Measurements from ENCODE around the gene CHST9. TPM values are rescaled to one million over a fixed set of nuclear protein-coding genes. Genes with fewer than 3 reads are reported as not detected.

Gene CHST9
- total and polyA plus RNA-seq, 2 of the 4 experiments (the other 2 are of a cell fraction), result not detected

GRCh38 chr18:27165412-27165811, 19.7 kb downstream of the CHST9 start:
- in situ Hi-C loops (cut with MboI; ENCODE audit: low sequenced_read_pairs), result no loop called here
- no peak overlapping the region for H3K4me3 ChIP-seq (ENCODE audit: insufficient read depth, low read depth, low read length)
- no peak overlapping the region for H2BK120ac ChIP-seq (ENCODE audit: low read depth, low read length)
- DNase-seq (no peak), ATAC-seq (ENCODE audit: low read depth) (no peak)
- no peak overlapping the region for H3K4me2 ChIP-seq (ENCODE audit: low read depth, low read length)
- no peak overlapping the region for H2AFZ ChIP-seq (replicated peaks; ENCODE audit: low read length, poor library complexity)
- H3K4me1 ChIP-seq (ENCODE audit: control insufficient read depth, insufficient read depth, low read length), result no peaks in the 10 kb centered on the region
- no peak overlapping the region for H2AK5ac ChIP-seq (ENCODE audit: low read depth, low read length)
- no peak overlapping the region for H3K4ac ChIP-seq (ENCODE audit: low read depth, low read length)
- H3K79me1 ChIP-seq (ENCODE audit: low read depth in 1 of 2, low read length in 2 of 2), result no peaks in the 10 kb centered on the region
- H4K20me1 ChIP-seq (ENCODE audit: insufficient read depth, low read length), result no peaks in the 10 kb centered on the region
- no peak overlapping the region for H3K14ac ChIP-seq (replicated peaks; ENCODE audit: low read depth, low read length)
- H3K23ac ChIP-seq (ENCODE audit: low read depth, low read length), result no peak overlapping the region
- intact Hi-C loops (cut with micrococcal nuclease), result no loop called here
- H3K56ac ChIP-seq (ENCODE audit: extremely low read depth, insufficient read depth, low read length), result no peak overlapping the region
- no peak overlapping the region for H3K27ac ChIP-seq (ENCODE audit: insufficient read depth, low read length)
- no peak overlapping the region for H3K18ac ChIP-seq (ENCODE audit: low read depth, low read length)
- no peak overlapping the region for H2BK5ac ChIP-seq (ENCODE audit: low read depth, low read length, poor library complexity, severe bottlenecking)
- no peak overlapping the region for H2BK15ac ChIP-seq (ENCODE audit: low read depth, low read length)
- H4K8ac ChIP-seq (ENCODE audit: low read depth in 2 of 2, low read length in 2 of 2), result no peak overlapping the region
- ChIA-PET CTCF (no interaction called here), POLR2A (ENCODE audit: unreplicated experiment) (no interaction called here)
- no TSS peak for BruUV-seq (replicated peaks)
- no peak overlapping the region for H2BK20ac ChIP-seq (ENCODE audit: low read depth, low read length)
- peaks cover 3% of the 10 kb centered on the region; the same call in 1 of the 2 replicates for H3K9me3 ChIP-seq (ENCODE audit: control insufficient read depth, insufficient read depth, low read length)
- H4K91ac ChIP-seq (ENCODE audit: insufficient read depth, low read depth, low read length), result no peak overlapping the region
- no peaks in the 10 kb centered on the region for H3K36me3 ChIP-seq (ENCODE audit: control insufficient read depth, insufficient read depth, low read length)
- no peak overlapping the region for H4K5ac ChIP-seq (ENCODE audit: low read depth, low read length)
- no peaks in the 10 kb centered on the region for H3K9me1 ChIP-seq (ENCODE audit: insufficient read depth, low read length)
- dilution Hi-C loops (cut with HindIII; ENCODE audit: low sequenced_read_pairs, unreplicated experiment), result no loop called here
- no peak overlapping the region for H3K9ac ChIP-seq (ENCODE audit: low read depth, low read length)
- H2AK9ac ChIP-seq (replicated peaks; ENCODE audit: low read depth, low read length, poor library complexity), result no peak overlapping the region
- TF ChIP-seq RFX5 (IDR thresholded peaks at IDR 0.05; ENCODE audit: low read depth, low read length), result no peak
- no peak for TF ChIP-seq FOS (IDR thresholded peaks at IDR 0.05; ENCODE audit: low read depth, low read length)
- TF ChIP-seq CEBPB (IDR thresholded peaks at IDR 0.05; ENCODE audit: low read depth, low read length), result no peak
- no CpG with 5 or more reads among the region's 1 CpG for WGBS, 2 experiments (ENCODE audit: extremely low coverage in 2 of 2, insufficient read length in 1 of 2)
- no peaks in the 10 kb centered on the region for H3K27me3 ChIP-seq (ENCODE audit: control insufficient read depth, insufficient read depth, low read length)

Measured in IMR-90 (cell line).